ENCODE measurements around the gene ISX. TPM values are rescaled to one million over a fixed set of nuclear protein-coding genes. Genes with fewer than 3 reads are reported as not detected.

Gene ISX
- total and polyA plus RNA-seq, 9 of the 15 experiments (the other 6 are each of a cell fraction or from before 2014, with no cell fraction given): 0.03 to 0.36 (median 0.07) TPM

DNA sequence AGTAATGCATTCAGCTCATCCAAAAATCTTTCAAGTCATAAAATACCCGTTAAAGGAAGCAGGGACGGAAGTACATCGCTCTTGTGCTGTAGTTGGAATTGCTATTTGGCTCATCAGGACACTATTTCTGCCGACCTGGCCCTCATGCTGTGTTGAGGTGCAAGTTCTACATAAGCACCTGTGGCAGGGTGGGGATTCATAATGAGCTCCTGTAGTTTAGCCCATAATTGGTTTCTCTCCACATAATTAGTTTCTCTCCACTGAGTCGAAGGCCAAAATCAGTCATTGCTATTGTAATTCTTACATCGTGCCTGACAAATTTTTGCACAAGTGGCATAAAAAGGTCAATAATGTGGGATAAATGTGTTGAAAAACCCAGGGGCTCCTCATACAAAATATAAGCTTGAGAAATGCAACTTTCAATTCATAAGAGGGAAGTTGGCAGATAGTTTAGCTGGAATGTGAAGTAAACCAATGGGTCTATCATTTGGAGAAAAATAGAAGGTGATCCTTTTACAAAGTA is 14.9 kb upstream of the ISX start:
- ChIA-PET CTCF (ENCODE audit: low intra/inter-chr PET ratio) (no interaction called here), POLR2A (interaction anchor here (1.0 to 1.6 kb wide), 2 partner anchors 11 to 83 kb away, joined by 4 read pairs; no protein-coding TSS in a partner anchor)
- TF ChIP-seq CEBPB (tag; IDR thresholded peaks at IDR 0.05) (no peak), MCM3 (IDR thresholded peaks at IDR 0.05) (no peak)
- TF ChIP-seq, protein P1, sequence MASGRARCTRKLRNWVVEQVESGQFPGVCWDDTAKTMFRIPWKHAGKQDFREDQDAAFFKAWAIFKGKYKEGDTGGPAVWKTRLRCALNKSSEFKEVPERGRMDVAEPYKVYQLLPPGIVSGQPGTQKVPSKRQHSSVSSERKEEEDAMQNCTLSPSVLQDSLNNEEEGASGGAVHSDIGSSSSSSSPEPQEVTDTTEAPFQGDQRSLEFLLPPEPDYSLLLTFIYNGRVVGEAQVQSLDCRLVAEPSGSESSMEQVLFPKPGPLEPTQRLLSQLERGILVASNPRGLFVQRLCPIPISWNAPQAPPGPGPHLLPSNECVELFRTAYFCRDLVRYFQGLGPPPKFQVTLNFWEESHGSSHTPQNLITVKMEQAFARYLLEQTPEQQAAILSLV (tag; IDR thresholded peaks at IDR 0.05): no peak
- no peak overlapping the region for H3K9ac ChIP-seq (ENCODE audit: insufficient read depth in 1 of 2, low read depth in 2 of 2, low read length in 2 of 2)
- no peak overlapping the region for H3K4me3 ChIP-seq
- no TSS peak for BruUV-seq (replicated peaks)
- no peaks in the 10 kb centered on the region for H3K9me3 ChIP-seq (replicated peaks; ENCODE audit: control insufficient read depth, insufficient read depth, low read depth, low read length)
- H3K9me1 ChIP-seq (ENCODE audit: control insufficient read depth, insufficient read depth, low read length): no peaks in the 10 kb centered on the region
- no peaks in the 10 kb centered on the region for H4K20me1 ChIP-seq (replicated peaks; ENCODE audit: control insufficient read depth, insufficient read depth, low read length)
- H3K36me3 ChIP-seq (ENCODE audit: control insufficient read depth, insufficient read depth, low read length): no peaks in the 10 kb centered on the region
- peaks cover 0 to 4% of the 10 kb centered on the region in 2 experiments; a peak in 3 of 5 replicates for H3K4me1 ChIP-seq (replicated peaks in 1 of 2; ENCODE audit: control insufficient read depth in 2 of 2, insufficient read depth in 2 of 2, low read length in 2 of 2)
- WGBS (ENCODE audit: insufficient coverage, low coverage, missing lambda C conversion rate): 47% methylated on average over 5 of the region's 6 CpGs
- no peaks in the 10 kb centered on the region; a peak in 1 of 5 replicates for H3K27me3 ChIP-seq (ENCODE audit: control insufficient read depth in 2 of 2, insufficient read depth in 2 of 2, low read length in 2 of 2)
- H3K27ac ChIP-seq (ENCODE audit: extremely low read depth, low read depth, low read length): no peak overlapping the region
- in situ Hi-C loops (cut with MboI) (no loop called here), intact Hi-C loops (cut with micrococcal nuclease) (no loop called here)
- no peak for ATAC-seq
- H3K79me2 ChIP-seq (ENCODE audit: control insufficient read depth, insufficient read depth, low read length): no peaks in the 10 kb centered on the region
- FAIRE-seq: no peak
- H3K4me2 ChIP-seq (ENCODE audit: insufficient read depth, low read length): no peak overlapping the region
- DNase-seq (ENCODE audit: extremely low read depth in 1 of 4, low spot score in 3 of 4): no peak
- no peak overlapping the region for H2AFZ ChIP-seq (ENCODE audit: low read depth, low read length)

DNA sequence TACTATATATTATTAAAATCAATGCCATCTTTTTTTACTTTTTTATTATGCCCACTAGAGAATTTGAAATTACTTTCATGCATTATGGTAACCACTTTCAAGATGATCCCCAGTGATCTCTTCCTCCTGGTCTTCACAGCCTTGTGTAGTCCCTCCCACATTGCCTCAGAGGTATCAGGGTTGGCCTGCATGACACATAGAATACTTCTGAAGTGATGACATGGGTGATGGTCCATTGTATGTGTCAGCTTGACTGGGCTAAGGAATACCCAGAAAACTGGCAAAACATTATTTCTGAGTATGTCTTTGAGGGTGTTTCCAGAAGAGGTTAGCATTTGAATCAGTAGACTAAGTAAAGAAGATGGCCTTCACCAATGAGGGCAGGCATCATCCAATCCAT is 14.2 kb upstream of the ISX start:
- Histone ChIP-seq H3K4me1 (replicated peaks in 1 of 2; ENCODE audit: control insufficient read depth in 2 of 2, insufficient read depth in 2 of 2, low read length in 2 of 2) (peaks cover 0 to 7% of the 10 kb centered on the region in 2 experiments; a peak in 3 of 5 replicates), H3K4me3 (no peak overlapping the region), H3K27ac (ENCODE audit: extremely low read depth, low read depth, low read length) (no peak overlapping the region), H4K20me1 (replicated peaks; ENCODE audit: control insufficient read depth, insufficient read depth, low read length) (no peaks in the 10 kb centered on the region), H3K36me3 (ENCODE audit: control insufficient read depth, insufficient read depth, low read length) (no peaks in the 10 kb centered on the region), H2AFZ (ENCODE audit: low read depth, low read length) (no peak overlapping the region), H3K9me3 (replicated peaks; ENCODE audit: control insufficient read depth, insufficient read depth, low read depth, low read length) (no peaks in the 10 kb centered on the region), H3K9ac (ENCODE audit: insufficient read depth in 1 of 2, low read depth in 2 of 2, low read length in 2 of 2) (no peak overlapping the region), H3K9me1 (ENCODE audit: control insufficient read depth, insufficient read depth, low read length) (no peaks in the 10 kb centered on the region), H3K79me2 (ENCODE audit: control insufficient read depth, insufficient read depth, low read length) (no peaks in the 10 kb centered on the region), H3K4me2 (ENCODE audit: insufficient read depth, low read length) (no peak overlapping the region), H3K27me3 (ENCODE audit: control insufficient read depth in 2 of 2, insufficient read depth in 2 of 2, low read length in 2 of 2) (no peaks in the 10 kb centered on the region; a peak in 1 of 5 replicates)
- ATAC-seq: no peak
- CTCF ChIA-PET (ENCODE audit: low intra/inter-chr PET ratio): no interaction called here
- TF ChIP-seq FIP1L1 (IDR thresholded peaks at IDR 0.05; ENCODE audit: low read depth, low read length, poor library complexity, severe bottlenecking) (no peak), NBN (IDR thresholded peaks at IDR 0.05; ENCODE audit: low read depth) (no peak), KLF13 (tag; IDR thresholded peaks at IDR 0.05; ENCODE audit: borderline replicate concordance, low read depth) (no peak), RFX5 (IDR thresholded peaks at IDR 0.05; ENCODE audit: low read depth, low read length) (no peak), ELF1 (tag; IDR thresholded peaks at IDR 0.05) (no peak)
- TF ChIP-seq, protein P2, sequence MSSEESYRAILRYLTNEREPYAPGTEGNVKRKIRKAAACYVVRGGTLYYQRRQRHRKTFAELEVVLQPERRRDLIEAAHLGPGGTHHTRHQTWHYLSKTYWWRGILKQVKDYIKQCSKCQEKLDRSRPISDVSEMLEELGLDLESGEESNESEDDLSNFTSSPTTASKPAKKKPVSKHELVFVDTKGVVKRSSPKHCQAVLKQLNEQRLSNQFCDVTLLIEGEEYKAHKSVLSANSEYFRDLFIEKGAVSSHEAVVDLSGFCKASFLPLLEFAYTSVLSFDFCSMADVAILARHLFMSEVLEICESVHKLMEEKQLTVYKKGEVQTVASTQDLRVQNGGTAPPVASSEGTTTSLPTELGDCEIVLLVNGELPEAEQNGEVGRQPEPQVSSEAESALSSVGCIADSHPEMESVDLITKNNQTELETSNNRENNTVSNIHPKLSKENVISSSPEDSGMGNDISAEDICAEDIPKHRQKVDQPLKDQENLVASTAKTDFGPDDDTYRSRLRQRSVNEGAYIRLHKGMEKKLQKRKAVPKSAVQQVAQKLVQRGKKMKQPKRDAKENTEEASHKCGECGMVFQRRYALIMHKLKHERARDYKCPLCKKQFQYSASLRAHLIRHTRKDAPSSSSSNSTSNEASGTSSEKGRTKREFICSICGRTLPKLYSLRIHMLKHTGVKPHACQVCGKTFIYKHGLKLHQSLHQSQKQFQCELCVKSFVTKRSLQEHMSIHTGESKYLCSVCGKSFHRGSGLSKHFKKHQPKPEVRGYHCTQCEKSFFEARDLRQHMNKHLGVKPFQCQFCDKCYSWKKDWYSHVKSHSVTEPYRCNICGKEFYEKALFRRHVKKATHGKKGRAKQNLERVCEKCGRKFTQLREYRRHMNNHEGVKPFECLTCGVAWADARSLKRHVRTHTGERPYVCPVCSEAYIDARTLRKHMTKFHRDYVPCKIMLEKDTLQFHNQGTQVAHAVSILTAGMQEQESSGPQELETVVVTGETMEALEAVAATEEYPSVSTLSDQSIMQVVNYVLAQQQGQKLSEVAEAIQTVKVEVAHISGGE (CRISPR knock-in tag; IDR thresholded peaks at IDR 0.05): no peak
- TF ChIP-seq, protein P3, sequence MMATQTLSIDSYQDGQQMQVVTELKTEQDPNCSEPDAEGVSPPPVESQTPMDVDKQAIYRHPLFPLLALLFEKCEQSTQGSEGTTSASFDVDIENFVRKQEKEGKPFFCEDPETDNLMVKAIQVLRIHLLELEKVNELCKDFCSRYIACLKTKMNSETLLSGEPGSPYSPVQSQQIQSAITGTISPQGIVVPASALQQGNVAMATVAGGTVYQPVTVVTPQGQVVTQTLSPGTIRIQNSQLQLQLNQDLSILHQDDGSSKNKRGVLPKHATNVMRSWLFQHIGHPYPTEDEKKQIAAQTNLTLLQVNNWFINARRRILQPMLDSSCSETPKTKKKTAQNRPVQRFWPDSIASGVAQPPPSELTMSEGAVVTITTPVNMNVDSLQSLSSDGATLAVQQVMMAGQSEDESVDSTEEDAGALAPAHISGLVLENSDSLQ (IDR thresholded peaks at IDR 0.05): no peak
- in situ Hi-C loops (cut with MboI): no loop called here
- no TSS peak for BruUV-seq (replicated peaks)
- intact Hi-C loops (cut with micrococcal nuclease): no loop called here
- FAIRE-seq: no peak
- POLR2A ChIA-PET: no interaction called here
- no peak for DNase-seq (ENCODE audit: extremely low read depth in 1 of 4, low spot score in 3 of 4)
